ENCODE results near the gene ALK. TPM values are rescaled to one million over a fixed set of nuclear protein-coding genes. Genes with fewer than 3 reads are reported as not detected.

Gene ALK
- total and polyA plus RNA-seq, 2 experiments from 2014 or later: 0.35 TPM; not detected in 1

DNA sequence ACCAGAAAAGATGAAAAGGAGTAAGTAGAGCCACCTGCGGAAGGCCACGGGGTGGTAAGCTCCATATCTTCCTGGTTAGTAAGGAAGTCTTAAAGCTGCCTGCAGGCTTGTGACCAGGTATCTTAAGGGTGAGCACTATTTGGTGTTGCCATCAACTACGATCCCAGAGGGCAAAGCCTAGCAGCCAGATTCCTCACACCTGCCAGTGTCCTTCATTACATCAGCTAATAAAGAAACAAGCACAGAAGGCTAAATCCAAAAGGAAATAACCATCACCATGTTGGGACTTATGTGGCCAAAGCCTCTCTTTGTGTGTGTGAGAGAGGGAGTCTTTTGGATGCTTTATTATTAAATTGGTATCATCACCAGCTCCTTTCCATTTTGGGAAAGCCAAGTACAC lies 123.5 kb downstream of the ALK start (continued):
- TF ChIP-seq, protein P1, sequence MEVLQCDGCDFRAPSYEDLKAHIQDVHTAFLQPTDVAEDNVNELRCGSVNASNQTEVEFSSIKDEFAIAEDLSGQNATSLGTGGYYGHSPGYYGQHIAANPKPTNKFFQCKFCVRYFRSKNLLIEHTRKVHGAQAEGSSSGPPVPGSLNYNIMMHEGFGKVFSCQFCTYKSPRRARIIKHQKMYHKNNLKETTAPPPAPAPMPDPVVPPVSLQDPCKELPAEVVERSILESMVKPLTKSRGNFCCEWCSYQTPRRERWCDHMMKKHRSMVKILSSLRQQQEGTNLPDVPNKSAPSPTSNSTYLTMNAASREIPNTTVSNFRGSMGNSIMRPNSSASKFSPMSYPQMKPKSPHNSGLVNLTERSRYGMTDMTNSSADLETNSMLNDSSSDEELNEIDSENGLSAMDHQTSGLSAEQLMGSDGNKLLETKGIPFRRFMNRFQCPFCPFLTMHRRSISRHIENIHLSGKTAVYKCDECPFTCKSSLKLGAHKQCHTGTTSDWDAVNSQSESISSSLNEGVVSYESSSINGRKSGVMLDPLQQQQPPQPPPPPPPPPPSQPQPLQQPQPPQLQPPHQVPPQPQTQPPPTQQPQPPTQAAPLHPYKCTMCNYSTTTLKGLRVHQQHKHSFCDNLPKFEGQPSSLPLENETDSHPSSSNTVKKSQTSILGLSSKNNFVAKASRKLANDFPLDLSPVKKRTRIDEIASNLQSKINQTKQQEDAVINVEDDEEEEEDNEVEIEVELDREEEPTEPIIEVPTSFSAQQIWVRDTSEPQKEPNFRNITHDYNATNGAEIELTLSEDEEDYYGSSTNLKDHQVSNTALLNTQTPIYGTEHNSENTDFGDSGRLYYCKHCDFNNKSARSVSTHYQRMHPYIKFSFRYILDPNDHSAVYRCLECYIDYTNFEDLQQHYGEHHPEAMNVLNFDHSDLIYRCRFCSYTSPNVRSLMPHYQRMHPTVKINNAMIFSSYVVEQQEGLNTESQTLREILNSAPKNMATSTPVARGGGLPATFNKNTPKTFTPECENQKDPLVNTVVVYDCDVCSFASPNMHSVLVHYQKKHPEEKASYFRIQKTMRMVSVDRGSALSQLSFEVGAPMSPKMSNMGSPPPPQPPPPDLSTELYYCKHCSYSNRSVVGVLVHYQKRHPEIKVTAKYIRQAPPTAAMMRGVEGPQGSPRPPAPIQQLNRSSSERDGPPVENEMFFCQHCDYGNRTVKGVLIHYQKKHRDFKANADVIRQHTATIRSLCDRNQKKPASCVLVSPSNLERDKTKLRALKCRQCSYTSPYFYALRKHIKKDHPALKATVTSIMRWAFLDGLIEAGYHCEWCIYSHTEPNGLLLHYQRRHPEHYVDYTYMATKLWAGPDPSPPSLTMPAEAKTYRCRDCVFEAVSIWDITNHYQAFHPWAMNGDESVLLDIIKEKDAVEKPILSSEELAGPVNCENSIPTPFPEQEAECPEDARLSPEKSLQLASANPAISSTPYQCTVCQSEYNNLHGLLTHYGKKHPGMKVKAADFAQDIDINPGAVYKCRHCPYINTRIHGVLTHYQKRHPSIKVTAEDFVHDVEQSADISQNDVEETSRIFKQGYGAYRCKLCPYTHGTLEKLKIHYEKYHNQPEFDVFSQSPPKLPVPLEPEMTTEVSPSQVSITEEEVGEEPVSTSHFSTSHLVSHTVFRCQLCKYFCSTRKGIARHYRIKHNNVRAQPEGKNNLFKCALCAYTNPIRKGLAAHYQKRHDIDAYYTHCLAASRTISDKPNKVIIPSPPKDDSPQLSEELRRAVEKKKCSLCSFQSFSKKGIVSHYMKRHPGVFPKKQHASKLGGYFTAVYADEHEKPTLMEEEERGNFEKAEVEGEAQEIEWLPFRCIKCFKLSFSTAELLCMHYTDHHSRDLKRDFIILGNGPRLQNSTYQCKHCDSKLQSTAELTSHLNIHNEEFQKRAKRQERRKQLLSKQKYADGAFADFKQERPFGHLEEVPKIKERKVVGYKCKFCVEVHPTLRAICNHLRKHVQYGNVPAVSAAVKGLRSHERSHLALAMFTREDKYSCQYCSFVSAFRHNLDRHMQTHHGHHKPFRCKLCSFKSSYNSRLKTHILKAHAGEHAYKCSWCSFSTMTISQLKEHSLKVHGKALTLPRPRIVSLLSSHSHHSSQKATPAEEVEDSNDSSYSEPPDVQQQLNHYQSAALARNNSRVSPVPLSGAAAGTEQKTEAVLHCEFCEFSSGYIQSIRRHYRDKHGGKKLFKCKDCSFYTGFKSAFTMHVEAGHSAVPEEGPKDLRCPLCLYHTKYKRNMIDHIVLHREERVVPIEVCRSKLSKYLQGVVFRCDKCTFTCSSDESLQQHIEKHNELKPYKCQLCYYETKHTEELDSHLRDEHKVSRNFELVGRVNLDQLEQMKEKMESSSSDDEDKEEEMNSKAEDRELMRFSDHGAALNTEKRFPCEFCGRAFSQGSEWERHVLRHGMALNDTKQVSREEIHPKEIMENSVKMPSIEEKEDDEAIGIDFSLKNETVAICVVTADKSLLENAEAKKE (CRISPR knock-in tag; IDR thresholded peaks at IDR 0.05): no peak

DNA sequence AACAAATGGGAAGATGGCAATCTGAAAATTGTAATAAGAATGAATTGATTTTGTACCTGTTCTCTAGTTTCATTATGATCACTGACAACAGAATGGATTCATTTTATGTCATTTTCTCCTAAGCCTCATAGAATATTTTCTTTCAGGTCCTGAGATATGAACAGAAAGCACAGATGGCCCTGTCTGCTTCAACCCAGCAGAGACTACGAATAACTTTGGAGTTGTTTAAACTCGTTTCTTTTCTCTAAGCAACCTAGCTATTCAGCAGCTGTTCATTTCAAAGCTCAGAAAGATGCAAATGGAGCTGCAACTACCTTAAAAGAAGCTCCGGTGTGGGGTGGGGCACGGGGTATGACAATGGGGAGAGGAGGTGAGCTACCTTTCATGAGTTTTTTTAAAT lies 124.9 kb downstream of the ALK start:
- no peaks in the 10 kb centered on the region for H3K36me3 Mint-ChIP-seq (ENCODE audit: low read depth)
- H3K27ac Mint-ChIP-seq: no peak overlapping the region
- ATAC-seq: peak; percentile 52
- Histone ChIP-seq H3K4me1 (ENCODE audit: insufficient read depth) (peaks cover 6% of the 10 kb centered on the region; the same call in 1 of the 2 replicates), H3K27me3 (ENCODE audit: insufficient read depth) (no peaks in the 10 kb centered on the region), H2AFZ (no peak overlapping the region), H3K4me2 (no peak overlapping the region), H3K79me2 (replicated peaks; ENCODE audit: insufficient read depth) (no peaks in the 10 kb centered on the region), H3K36me3 (ENCODE audit: insufficient read depth) (no peaks in the 10 kb centered on the region), H3K9me2 (ENCODE audit: insufficient read depth) (0 out of 2 replicates have a peak, but pooled peaks cover 3% of the 10 kb centered on the region), H3F3A (replicated peaks; ENCODE audit: low read depth) (no peaks in the 10 kb centered on the region), H3K4me3 (no peak overlapping the region), H3K27ac (ENCODE audit: low read depth) (no peak overlapping the region), H4K20me1 (replicated peaks; ENCODE audit: insufficient read depth) (no peaks in the 10 kb centered on the region)
- H3K9me3 Mint-ChIP-seq: no peaks in the 10 kb centered on the region; the same call in 2 of the 3 replicates
- DNase-seq (ENCODE audit: low spot score): peak; percentile 39
- TF ChIP-seq POLR2AphosphoS5 (IDR thresholded peaks at IDR 0.05; ENCODE audit: low read depth) (no peak), ZNF331 (CRISPR knock-in tag; IDR thresholded peaks at IDR 0.05; ENCODE audit: low read depth) (no peak), EZH2phosphoT487 (IDR thresholded peaks at IDR 0.05; ENCODE audit: unreplicated experiment) (no peak)
- TF ChIP-seq, protein P2, sequence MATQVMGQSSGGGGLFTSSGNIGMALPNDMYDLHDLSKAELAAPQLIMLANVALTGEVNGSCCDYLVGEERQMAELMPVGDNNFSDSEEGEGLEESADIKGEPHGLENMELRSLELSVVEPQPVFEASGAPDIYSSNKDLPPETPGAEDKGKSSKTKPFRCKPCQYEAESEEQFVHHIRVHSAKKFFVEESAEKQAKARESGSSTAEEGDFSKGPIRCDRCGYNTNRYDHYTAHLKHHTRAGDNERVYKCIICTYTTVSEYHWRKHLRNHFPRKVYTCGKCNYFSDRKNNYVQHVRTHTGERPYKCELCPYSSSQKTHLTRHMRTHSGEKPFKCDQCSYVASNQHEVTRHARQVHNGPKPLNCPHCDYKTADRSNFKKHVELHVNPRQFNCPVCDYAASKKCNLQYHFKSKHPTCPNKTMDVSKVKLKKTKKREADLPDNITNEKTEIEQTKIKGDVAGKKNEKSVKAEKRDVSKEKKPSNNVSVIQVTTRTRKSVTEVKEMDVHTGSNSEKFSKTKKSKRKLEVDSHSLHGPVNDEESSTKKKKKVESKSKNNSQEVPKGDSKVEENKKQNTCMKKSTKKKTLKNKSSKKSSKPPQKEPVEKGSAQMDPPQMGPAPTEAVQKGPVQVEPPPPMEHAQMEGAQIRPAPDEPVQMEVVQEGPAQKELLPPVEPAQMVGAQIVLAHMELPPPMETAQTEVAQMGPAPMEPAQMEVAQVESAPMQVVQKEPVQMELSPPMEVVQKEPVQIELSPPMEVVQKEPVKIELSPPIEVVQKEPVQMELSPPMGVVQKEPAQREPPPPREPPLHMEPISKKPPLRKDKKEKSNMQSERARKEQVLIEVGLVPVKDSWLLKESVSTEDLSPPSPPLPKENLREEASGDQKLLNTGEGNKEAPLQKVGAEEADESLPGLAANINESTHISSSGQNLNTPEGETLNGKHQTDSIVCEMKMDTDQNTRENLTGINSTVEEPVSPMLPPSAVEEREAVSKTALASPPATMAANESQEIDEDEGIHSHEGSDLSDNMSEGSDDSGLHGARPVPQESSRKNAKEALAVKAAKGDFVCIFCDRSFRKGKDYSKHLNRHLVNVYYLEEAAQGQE (IDR thresholded peaks at IDR 0.05; ENCODE audit: unreplicated experiment): no peak
- TF ChIP-seq, protein P3, sequence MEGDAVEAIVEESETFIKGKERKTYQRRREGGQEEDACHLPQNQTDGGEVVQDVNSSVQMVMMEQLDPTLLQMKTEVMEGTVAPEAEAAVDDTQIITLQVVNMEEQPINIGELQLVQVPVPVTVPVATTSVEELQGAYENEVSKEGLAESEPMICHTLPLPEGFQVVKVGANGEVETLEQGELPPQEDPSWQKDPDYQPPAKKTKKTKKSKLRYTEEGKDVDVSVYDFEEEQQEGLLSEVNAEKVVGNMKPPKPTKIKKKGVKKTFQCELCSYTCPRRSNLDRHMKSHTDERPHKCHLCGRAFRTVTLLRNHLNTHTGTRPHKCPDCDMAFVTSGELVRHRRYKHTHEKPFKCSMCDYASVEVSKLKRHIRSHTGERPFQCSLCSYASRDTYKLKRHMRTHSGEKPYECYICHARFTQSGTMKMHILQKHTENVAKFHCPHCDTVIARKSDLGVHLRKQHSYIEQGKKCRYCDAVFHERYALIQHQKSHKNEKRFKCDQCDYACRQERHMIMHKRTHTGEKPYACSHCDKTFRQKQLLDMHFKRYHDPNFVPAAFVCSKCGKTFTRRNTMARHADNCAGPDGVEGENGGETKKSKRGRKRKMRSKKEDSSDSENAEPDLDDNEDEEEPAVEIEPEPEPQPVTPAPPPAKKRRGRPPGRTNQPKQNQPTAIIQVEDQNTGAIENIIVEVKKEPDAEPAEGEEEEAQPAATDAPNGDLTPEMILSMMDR (conservative IDR thresholded peaks at IDR 0.05; ENCODE audit: low read depth in 2 of 2): no peak
- H3K4me1 Mint-ChIP-seq: peaks cover 13% of the 10 kb centered on the region; the same call in 2 of the 3 replicates
- H3K27me3 Mint-ChIP-seq (ENCODE audit: insufficient read depth, low read depth, poor library complexity): no peaks in the 10 kb centered on the region
- no peak overlapping the region for H3K4me3 Mint-ChIP-seq
